AG10803 (cell line): ENCODE measurements around the gene TDRD7.
A peak's percentile ranks its signal among the peaks of the same experiment; 100 is the strongest.

Source experiments
- DNase-seq: peaks from one replicate; pipeline ENCODE4 v3.0.0; 2010; ENCODE audit warnings: low read depth
- H3K4me3 ChIP-seq: 2 replicates; pipeline ENCODE4 v1.5.1; 2011; ENCODE audit warnings: mild to moderate bottlenecking, low read length, control low read depth
- TF ChIP-seq, protein P1 (sequence below): conservative IDR thresholded peaks from 2 replicates; pipeline ENCODE4 v1.5.1; 2011; ENCODE audit warnings: mild to moderate bottlenecking, low read length, control low read depth, inconsistent platforms

Gene TDRD7

DNA sequence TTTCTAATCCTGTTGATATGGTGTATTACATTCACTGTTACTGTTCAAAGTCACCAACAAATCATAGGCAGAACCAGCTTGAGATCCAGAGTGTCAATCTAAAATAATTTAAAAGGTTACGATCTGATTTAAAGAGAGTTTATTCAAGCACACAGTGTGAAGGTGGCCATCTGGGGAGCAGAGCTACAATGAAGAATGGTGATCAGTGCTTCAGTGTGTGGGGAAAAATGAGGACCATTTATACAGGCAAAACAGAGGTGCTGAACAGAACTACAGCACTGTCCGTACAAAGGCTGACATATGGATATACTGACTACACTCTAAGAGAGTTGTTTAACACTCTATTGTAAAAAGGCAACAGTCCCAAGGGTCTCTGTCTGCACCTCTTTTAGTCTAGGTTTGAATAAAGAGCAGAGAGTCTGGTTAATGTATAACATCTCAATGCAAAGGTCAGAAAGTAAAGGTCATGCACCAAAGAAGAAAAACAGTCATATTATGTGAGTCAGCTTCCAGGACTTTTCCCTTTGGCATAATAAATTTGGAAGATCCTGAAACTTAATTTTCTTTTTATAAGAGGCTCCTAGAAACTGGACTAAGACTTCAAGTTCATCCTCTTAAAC, 29.7 kb upstream of the TDRD7 start:
- TF ChIP-seq, protein P1, sequence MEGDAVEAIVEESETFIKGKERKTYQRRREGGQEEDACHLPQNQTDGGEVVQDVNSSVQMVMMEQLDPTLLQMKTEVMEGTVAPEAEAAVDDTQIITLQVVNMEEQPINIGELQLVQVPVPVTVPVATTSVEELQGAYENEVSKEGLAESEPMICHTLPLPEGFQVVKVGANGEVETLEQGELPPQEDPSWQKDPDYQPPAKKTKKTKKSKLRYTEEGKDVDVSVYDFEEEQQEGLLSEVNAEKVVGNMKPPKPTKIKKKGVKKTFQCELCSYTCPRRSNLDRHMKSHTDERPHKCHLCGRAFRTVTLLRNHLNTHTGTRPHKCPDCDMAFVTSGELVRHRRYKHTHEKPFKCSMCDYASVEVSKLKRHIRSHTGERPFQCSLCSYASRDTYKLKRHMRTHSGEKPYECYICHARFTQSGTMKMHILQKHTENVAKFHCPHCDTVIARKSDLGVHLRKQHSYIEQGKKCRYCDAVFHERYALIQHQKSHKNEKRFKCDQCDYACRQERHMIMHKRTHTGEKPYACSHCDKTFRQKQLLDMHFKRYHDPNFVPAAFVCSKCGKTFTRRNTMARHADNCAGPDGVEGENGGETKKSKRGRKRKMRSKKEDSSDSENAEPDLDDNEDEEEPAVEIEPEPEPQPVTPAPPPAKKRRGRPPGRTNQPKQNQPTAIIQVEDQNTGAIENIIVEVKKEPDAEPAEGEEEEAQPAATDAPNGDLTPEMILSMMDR = no peak
- no peak overlapping the region for H3K4me3 ChIP-seq
- no peak for DNase-seq

DNA sequence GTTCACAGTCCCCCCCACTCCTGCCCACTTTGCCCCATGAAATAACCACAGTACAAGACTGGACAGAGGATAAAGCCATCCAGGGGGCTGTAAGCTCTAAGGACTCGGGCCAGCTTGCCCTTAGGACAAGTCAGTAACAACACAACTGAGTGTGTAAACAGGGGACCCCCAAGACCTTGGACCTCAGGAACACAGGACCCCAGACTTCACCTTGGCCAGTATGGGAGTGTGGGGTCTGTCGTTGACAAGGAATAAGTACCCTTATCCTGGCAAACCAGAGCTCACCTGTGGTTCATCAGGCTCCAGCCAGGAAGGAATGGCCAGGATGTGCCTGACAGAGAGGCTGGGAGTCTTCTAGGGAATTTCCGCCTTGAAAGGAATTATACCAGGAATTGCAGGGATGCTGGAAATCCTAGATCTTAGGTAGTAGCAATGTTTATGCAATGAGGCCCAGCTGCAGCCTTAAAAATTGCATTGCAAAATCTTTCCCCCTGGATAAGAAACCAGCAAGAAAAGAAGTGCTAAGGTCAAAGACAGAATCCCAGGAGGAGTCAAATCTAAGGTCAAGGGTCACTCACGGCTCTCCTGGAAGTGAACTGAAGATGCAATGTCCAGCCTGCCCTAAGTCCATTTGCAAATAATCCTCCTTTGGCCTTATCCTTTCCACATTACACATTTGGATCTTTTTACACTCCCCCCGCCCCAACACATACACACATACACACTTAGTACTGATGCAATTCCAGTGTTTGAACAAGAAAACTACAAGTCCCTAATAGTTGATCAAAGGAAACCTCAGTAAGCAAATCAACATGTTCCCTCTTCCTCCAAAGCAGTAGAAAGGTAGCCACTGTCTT, 27.3 kb upstream of the TDRD7 start:
- H3K4me3 ChIP-seq = no peak overlapping the region
- no peak for DNase-seq
- TF ChIP-seq, protein P1 = no peak

DNA sequence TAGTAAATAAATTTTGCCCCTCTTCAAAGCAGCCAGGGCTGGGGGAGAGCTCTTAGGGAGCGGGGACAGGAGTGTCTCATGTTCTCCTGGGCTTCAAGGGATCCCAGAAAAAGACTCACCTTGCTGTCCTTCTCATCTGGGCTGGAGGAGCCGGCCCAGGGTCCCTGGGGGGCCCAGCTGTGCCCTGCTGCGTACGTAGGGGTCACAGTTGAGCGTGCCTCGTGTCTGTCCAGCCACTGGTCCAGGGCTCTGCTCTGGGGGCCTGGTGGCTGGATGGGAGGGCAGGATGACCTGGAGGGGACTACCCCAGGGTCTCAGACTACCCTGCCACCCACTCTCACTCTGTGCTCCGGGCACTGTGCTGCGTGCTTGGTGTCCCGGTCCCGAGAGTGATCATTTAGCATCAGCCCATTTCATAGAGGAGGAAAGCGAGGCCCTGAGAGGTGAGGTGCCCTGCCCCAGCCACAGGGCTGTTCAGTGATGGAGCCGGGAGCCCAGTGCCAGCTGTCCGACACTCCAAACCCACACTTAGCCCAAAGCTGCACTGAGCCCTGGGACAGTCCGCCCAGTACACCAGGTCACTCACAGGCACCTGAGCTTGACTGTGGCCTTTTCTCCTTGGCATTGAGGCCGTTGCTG, 26.2 kb upstream of the TDRD7 start:
- TF ChIP-seq, protein P1 = no peak
- no peak for DNase-seq
- no peak overlapping the region for H3K4me3 ChIP-seq

DNA sequence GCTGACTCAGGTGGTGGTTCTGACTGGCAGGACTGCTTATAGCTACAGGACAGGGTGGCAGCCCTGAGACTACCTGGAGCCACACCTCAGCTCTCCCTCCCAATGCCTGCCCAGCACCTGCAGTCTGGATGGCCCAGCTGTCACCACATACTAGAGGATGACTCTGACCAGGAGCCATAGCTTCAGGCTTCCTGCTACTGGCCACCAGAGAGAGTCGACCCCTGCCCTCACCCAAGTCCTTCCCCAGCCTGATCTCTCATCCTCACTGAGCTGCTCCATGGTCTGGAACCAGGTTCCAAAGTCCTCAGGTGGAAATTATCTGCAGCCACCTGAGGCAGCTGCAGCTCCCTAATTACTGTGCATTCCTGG, 25.6 kb upstream of the TDRD7 start:
- H3K4me3 ChIP-seq = no peak overlapping the region
- TF ChIP-seq, protein P1 = no peak
- DNase-seq = no peak

DNA sequence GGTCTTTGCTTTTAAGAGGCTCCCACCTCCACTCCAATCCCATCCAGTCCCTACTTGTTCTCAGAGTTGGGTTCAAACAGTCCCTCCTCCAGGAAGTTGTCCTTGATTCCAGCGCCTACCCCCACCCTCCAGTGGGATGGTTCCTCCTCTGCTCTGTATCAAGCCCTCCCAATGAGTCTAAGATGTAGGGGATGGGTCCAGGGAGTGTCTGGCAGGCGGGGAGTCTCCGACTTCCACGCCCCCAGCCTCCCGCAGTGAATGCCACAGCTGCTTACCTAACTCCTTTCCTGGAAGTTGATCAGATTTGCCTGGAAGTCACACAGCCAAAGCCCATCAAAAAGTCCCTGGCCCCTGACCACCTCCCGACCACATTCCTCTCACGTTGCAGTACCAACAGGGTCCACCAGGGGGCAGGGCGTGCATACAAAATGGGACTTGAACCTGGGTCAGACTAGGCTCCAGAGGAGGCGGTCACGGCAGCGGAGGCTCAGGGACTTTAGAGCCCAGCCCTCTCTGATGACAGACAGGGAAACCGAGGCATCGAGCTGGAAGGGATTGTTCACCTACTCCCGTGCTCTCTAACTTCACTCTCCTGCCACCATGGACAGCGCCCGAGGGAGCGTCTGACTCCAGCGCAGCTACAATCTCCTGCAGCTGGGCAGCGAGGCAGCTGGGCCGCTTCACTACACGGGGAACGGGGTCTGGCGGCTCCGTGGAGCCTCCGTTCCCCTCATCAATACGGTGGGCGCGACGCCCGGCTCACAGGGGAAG, 25.0 kb upstream of the TDRD7 start:
- DNase-seq = peak; percentile 58
- no peak overlapping the region for H3K4me3 ChIP-seq
- TF ChIP-seq, protein P1 = peak; percentile 99

DNA sequence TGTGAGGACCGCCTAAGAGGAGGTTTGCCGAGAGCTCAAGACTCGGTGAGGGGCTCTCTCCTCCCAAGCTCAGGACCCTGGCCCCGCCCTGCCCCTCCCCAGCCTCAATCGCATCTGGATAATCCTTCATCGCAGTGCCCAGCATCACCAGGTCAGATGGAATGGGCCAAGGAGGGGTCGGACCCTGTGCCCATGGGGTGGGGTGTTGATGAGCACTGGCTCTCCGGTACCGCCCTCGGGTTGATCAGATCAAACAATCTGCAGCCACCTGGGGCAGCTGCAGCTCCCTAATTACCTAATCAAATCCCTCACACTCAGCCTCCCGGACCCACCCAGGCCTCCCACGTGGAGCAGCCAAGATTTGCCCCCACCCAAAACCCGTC, 24.4 kb upstream of the TDRD7 start:
- no peak for DNase-seq
- TF ChIP-seq, protein P1 = no peak
- no peak overlapping the region for H3K4me3 ChIP-seq
